Neural cell (in vitro differentiated cells): ENCODE data around the gene PGBD5. TPM values are rescaled to one million over a fixed set of nuclear protein-coding genes. Genes with fewer than 3 reads are reported as not detected.

Source experiments
- H2AFZ ChIP-seq: fragments of 200-600, 300-800 bp; sonication (generic), shearing (Covaris generic); 2 replicates; pipeline ENCODE4 v1.6.0; 2014; ENCODE audit warnings: low read depth, mild to moderate bottlenecking, antibody characterized with exemption, low read length, moderate library complexity
- H3F3A ChIP-seq: fragments of 200-600 bp; shearing (Covaris generic); 2 replicates; pipeline ENCODE4 v1.6.1; 2016; ENCODE audit warnings: mild to moderate bottlenecking, moderate library complexity, mixed read lengths, antibody characterized with exemption, low read length; ENCODE audit not compliant: insufficient read depth, poor library complexity, severe bottlenecking
- H3K27ac ChIP-seq: fragments of 200-600, 300-800 bp; sonication (generic), shearing (Covaris generic); 2 replicates; pipeline ENCODE4 v1.5.1; 2014; ENCODE audit warnings: mild to moderate bottlenecking, low read length, moderate library complexity
- H3K27me3 ChIP-seq: fragments of 300-800, 200-600 bp; sonication (generic), shearing (Covaris generic); 2 replicates; pipeline ENCODE4 v1.6.0; 2014; ENCODE audit warnings: mild to moderate bottlenecking, low read depth, low read length, moderate library complexity; ENCODE audit not compliant: insufficient read depth
- H3K36me3 ChIP-seq: fragments of 300-800, 200-600 bp; sonication (generic), shearing (Covaris generic); 2 replicates; pipeline ENCODE4 v1.5.1; 2014; ENCODE audit warnings: mild to moderate bottlenecking, antibody characterized with exemption, low read length, moderate library complexity; ENCODE audit not compliant: insufficient read depth
- H3K4me2 ChIP-seq: fragments of 300-800, 200-600 bp; sonication (generic), shearing (Covaris generic); 2 replicates; pipeline ENCODE4 v1.6.0; 2014; ENCODE audit warnings: mild to moderate bottlenecking, low read length
- H3K4me3 ChIP-seq: fragments of 300-800, 200-600 bp; sonication (generic), shearing (Covaris generic); 2 replicates; pipeline ENCODE4 v1.5.1; 2014; ENCODE audit warnings: mild to moderate bottlenecking, low read length, moderate library complexity
- H3K79me2 ChIP-seq: fragments of 200-600 bp; shearing (Covaris generic); replicated peaks from 2 replicates; pipeline ENCODE4 v1.6.0; 2014; ENCODE audit warnings: mild to moderate bottlenecking, low read length, moderate library complexity; ENCODE audit not compliant: insufficient read depth
- H3K9ac ChIP-seq: fragments of 300-800, 200-600 bp; sonication (generic), shearing (Covaris generic); 2 replicates; pipeline ENCODE4 v1.6.1; 2016; ENCODE audit warnings: mild to moderate bottlenecking, low read length, mixed read lengths
- H3K9me2 ChIP-seq: fragments of 200-600 bp; shearing (Covaris generic); 2 replicates; pipeline ENCODE4 v1.6.1; 2016; ENCODE audit warnings: mild to moderate bottlenecking, low read length, mixed read lengths; ENCODE audit not compliant: insufficient read depth
- H3K9me3 ChIP-seq: fragments of 200-600, 300-800 bp; sonication (generic), shearing (Covaris generic); 2 replicates; pipeline ENCODE4 v1.6.1; 2016; ENCODE audit warnings: mild to moderate bottlenecking, mixed run types, low read length, moderate library complexity, mixed read lengths
- H4K20me1 ChIP-seq: fragments of 200-600 bp; shearing (Covaris generic); 2 replicates; pipeline ENCODE4 v1.6.1; 2016; ENCODE audit warnings: mild to moderate bottlenecking, mixed run types; ENCODE audit not compliant: insufficient read depth
- CTCF ChIP-seq: fragments of 450-650 bp; IDR thresholded peaks from 2 replicates; pipeline ENCODE4 v1.5.1; 2014; ENCODE audit warnings: antibody characterized with exemption, mild to moderate bottlenecking, moderate library complexity; ENCODE audit not compliant: poor library complexity, severe bottlenecking
- EP300 ChIP-seq: fragments of 450-650 bp; conservative IDR thresholded peaks from 2 replicates; pipeline ENCODE4 v1.6.1; 2014; ENCODE audit warnings: antibody characterized with exemption, mild to moderate bottlenecking, moderate library complexity; ENCODE audit not compliant: poor library complexity, severe bottlenecking
- EZH2 ChIP-seq: fragments of 200-600, 300-800 bp; shearing (Covaris generic), sonication (generic); IDR thresholded peaks from 2 replicates; pipeline ENCODE4 v1.6.1; 2014; ENCODE audit warnings: antibody characterized with exemption, low read length, borderline replicate concordance, mild to moderate bottlenecking; ENCODE audit not compliant: insufficient read depth, poor library complexity, severe bottlenecking
- MXI1 ChIP-seq: fragments of 450-650 bp; conservative IDR thresholded peaks from 2 replicates; pipeline ENCODE4 v1.6.1; 2014; ENCODE audit warnings: antibody characterized with exemption, mild to moderate bottlenecking; ENCODE audit not compliant: poor library complexity, severe bottlenecking
- POLR2AphosphoS5 ChIP-seq: IDR thresholded peaks from 2 replicates; pipeline ENCODE4 v1.6.1; 2012
- RAD21 ChIP-seq: fragments of 450-650 bp; conservative IDR thresholded peaks from 2 replicates; pipeline ENCODE4 v1.6.1; 2014; ENCODE audit warnings: antibody characterized with exemption, mild to moderate bottlenecking, moderate library complexity
- SMC3 ChIP-seq: fragments of 450-650 bp; conservative IDR thresholded peaks from 2 replicates; pipeline ENCODE4 v1.6.1; 2014; ENCODE audit warnings: antibody characterized with exemption, mild to moderate bottlenecking, moderate library complexity; ENCODE audit not compliant: poor library complexity
- TAF1 ChIP-seq: IDR thresholded peaks from 2 replicates; pipeline ENCODE4 v1.6.1; 2012; ENCODE audit warnings: low read depth
- polyA plus RNA-seq: library from polyadenylated mRNA; depleted of rRNA; stranded (reverse); fragments of >200 nt; gene quantifications from 2 replicates; pipeline ENCODE4 v1.2.3, GENCODE V29; 2014
- TF ChIP-seq, protein P1 (sequence below): IDR thresholded peaks from 2 replicates; pipeline ENCODE4 v1.6.1; 2012; ENCODE audit warnings: borderline replicate concordance

The PGBD5 gene
- polyA plus RNA-seq, 1 donor from 2014 or later = 16.3 TPM

- no peaks in the 10 kb centered on the region for H3K27me3 ChIP-seq
- TF ChIP-seq SMC3 = no peak
Observed at GRCh38 chr1:230286890-230287269, 139.3 kb downstream of the PGBD5 start.

DNA sequence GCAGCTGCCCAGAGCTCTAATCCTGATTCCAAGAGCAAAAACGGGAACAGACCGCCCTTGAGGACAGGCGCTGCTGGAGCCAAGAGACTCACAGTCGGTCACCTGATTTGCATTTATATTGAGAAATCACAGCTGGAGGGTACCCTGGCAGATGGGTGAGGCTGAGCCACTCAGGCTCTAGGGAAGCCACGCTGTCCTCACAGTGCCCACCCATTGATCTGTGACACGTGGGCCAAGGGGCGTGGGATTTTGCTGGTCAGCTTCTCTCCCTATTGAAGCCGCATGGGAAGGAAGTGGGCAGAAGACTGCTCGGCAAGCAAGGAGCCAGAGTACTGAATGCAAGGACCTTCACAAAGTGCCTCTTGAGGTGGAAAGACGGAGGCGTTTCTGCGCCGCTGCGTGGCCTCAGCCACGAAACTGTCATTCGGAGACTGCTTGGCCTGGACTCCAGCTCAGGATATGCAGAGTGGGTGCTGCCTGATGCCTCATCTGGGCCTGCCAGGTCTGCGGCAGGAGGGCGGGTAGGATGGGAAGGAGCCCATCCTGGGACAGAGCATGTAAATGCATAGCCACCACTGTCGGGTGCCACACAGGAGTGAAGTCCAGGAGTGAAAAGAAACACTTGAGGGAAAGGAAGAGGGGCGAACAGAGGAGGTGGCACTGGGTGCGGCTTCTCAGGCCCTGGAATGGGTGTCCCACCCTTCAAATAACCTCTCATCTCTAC lies 139.8 kb downstream of the PGBD5 start:
- Histone ChIP-seq H3K27me3 (no peaks in the 10 kb centered on the region), H3K4me3 (no peak overlapping the region), H3K4me2 (no peak overlapping the region), H3F3A (no peaks in the 10 kb centered on the region), H3K9ac (no peak overlapping the region), H3K9me2 (no peaks in the 10 kb centered on the region), H3K79me2 (no peaks in the 10 kb centered on the region), H4K20me1 (no peaks in the 10 kb centered on the region), H3K27ac (no peak overlapping the region), H3K36me3 (no peaks in the 10 kb centered on the region), H3K9me3 (no peaks in the 10 kb centered on the region), H2AFZ (no peak overlapping the region)
- TF ChIP-seq, protein P1, sequence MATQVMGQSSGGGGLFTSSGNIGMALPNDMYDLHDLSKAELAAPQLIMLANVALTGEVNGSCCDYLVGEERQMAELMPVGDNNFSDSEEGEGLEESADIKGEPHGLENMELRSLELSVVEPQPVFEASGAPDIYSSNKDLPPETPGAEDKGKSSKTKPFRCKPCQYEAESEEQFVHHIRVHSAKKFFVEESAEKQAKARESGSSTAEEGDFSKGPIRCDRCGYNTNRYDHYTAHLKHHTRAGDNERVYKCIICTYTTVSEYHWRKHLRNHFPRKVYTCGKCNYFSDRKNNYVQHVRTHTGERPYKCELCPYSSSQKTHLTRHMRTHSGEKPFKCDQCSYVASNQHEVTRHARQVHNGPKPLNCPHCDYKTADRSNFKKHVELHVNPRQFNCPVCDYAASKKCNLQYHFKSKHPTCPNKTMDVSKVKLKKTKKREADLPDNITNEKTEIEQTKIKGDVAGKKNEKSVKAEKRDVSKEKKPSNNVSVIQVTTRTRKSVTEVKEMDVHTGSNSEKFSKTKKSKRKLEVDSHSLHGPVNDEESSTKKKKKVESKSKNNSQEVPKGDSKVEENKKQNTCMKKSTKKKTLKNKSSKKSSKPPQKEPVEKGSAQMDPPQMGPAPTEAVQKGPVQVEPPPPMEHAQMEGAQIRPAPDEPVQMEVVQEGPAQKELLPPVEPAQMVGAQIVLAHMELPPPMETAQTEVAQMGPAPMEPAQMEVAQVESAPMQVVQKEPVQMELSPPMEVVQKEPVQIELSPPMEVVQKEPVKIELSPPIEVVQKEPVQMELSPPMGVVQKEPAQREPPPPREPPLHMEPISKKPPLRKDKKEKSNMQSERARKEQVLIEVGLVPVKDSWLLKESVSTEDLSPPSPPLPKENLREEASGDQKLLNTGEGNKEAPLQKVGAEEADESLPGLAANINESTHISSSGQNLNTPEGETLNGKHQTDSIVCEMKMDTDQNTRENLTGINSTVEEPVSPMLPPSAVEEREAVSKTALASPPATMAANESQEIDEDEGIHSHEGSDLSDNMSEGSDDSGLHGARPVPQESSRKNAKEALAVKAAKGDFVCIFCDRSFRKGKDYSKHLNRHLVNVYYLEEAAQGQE = no peak
- TF ChIP-seq SMC3 (no peak), CTCF (no peak), EZH2 (no peak), TAF1 (no peak), RAD21 (no peak), POLR2AphosphoS5 (no peak), MXI1 (no peak), EP300 (no peak)

More at GRCh38 chr1:230286890-230287269, 139.3 kb downstream of the PGBD5 start:
- H3F3A ChIP-seq = no peaks in the 10 kb centered on the region
- no peak overlapping the region for H3K4me2 ChIP-seq
- H3K9ac ChIP-seq = no peak overlapping the region
- no peaks in the 10 kb centered on the region for H3K9me3 ChIP-seq
- no peaks in the 10 kb centered on the region for H3K79me2 ChIP-seq
- no peaks in the 10 kb centered on the region for H3K36me3 ChIP-seq
- no peaks in the 10 kb centered on the region for H3K9me2 ChIP-seq
- no peak overlapping the region for H3K4me3 ChIP-seq
- no peak overlapping the region for H3K27ac ChIP-seq
- H4K20me1 ChIP-seq = no peaks in the 10 kb centered on the region
- H2AFZ ChIP-seq = no peak overlapping the region
